HepG2 (cell line): Measurements from ENCODE around the gene RNU1-2. TPM values are rescaled to one million over a fixed set of nuclear protein-coding genes. Genes with fewer than 3 reads are reported as not detected.

Experiments used
- DRAP1 ChIP-seq: IDR thresholded peaks from 2 replicates; pipeline ENCODE4 v1.6.1; 2016; ENCODE audit warnings: missing genetic modification reagents, missing compliant biosample characterization
- E2F5 ChIP-seq: sonication (generic); formaldehyde crosslinking; conservative IDR thresholded peaks from 2 replicates; pipeline ENCODE4 v1.4.0; 2020; ENCODE audit warnings: missing genetic modification reagents
- EHMT2 ChIP-seq: fragments of 200-600 bp; sonication (generic); IDR thresholded peaks from 2 replicates; pipeline ENCODE4 v1.7.0; 2017; ENCODE audit warnings: antibody characterized with exemption, low read depth, low read length, borderline replicate concordance
- ERF ChIP-seq: IDR thresholded peaks from 2 replicates; pipeline ENCODE4 v1.6.1; 2018; ENCODE audit warnings: missing biosample characterization, missing genetic modification reagents
- ETV5 ChIP-seq: IDR thresholded peaks from 2 replicates; pipeline ENCODE4 v1.6.1; 2018; ENCODE audit warnings: missing biosample characterization, missing genetic modification reagents, inconsistent platforms, borderline replicate concordance
- FOXA1 ChIP-seq, 2 experiments: fragments of 450-650 bp in 1 of 2; sonication (generic) in 1 of 2; formaldehyde crosslinking in 1 of 2; IDR thresholded peaks; 2 replicates each; pipeline versions ENCODE4 v1.4.0 to v1.6.1; 2016 to 2020; ENCODE audit warnings: missing genetic modification reagents in 1 of 2
- FOXO1 ChIP-seq: sonication (generic); formaldehyde crosslinking; IDR thresholded peaks from 2 replicates; pipeline ENCODE4 v1.4.0; 2020; ENCODE audit warnings: missing genetic modification reagents
- GFI1 ChIP-seq: sonication (generic); formaldehyde crosslinking; IDR thresholded peaks from 2 replicates; pipeline ENCODE4 v1.5.0; 2020; ENCODE audit warnings: missing genetic modification reagents, mild to moderate bottlenecking, borderline replicate concordance
- HNF1B ChIP-seq: sonication (generic); formaldehyde crosslinking; IDR thresholded peaks from 2 replicates; pipeline ENCODE4 v1.5.1; 2020; ENCODE audit warnings: mild to moderate bottlenecking, moderate library complexity, missing genetic modification reagents
- KDM4B ChIP-seq: sonication (generic); formaldehyde crosslinking; IDR thresholded peaks from 2 replicates; pipeline ENCODE4 v1.4.0; 2020; ENCODE audit warnings: missing genetic modification reagents
- LCORL ChIP-seq, 2 experiments: fragments of 450-650 bp in 1 of 2; sonication (generic) in 1 of 2; formaldehyde crosslinking in 1 of 2; IDR thresholded peaks; 2 replicates each; pipeline versions ENCODE4 v1.5.0 to v1.6.1; 2017 to 2020; ENCODE audit warnings: antibody characterized with exemption in 1 of 2, missing genetic modification reagents in 1 of 2
- NCOA1 ChIP-seq: sonication (generic); formaldehyde crosslinking; IDR thresholded peaks from 2 replicates; pipeline ENCODE4 v1.9.0; 2021; ENCODE audit warnings: missing genetic modification reagents
- NFE2 ChIP-seq: sonication (generic); formaldehyde crosslinking; IDR thresholded peaks from 2 replicates; pipeline ENCODE4 v1.4.0; 2020; ENCODE audit warnings: missing genetic modification reagents
- NFE2L1 ChIP-seq: sonication (generic); formaldehyde crosslinking; IDR thresholded peaks from 2 replicates; pipeline ENCODE4 v1.4.0; 2020; ENCODE audit warnings: missing genetic modification reagents, mild to moderate bottlenecking, borderline replicate concordance
- NRL ChIP-seq: sonication (generic); formaldehyde crosslinking; IDR thresholded peaks from 2 replicates; pipeline ENCODE4 v1.5.0; 2020; ENCODE audit warnings: missing genetic modification reagents, mild to moderate bottlenecking, moderate library complexity, borderline replicate concordance
- PATZ1 ChIP-seq: sonication (generic); formaldehyde crosslinking; IDR thresholded peaks from 2 replicates; pipeline ENCODE4 v1.4.0; 2020; ENCODE audit warnings: missing genetic modification reagents
- SOX5 ChIP-seq: IDR thresholded peaks from 2 replicates; pipeline ENCODE4 v1.6.1; 2016; ENCODE audit warnings: borderline replicate concordance
- U2AF2 ChIP-seq: fragments of 200-400 bp; formaldehyde crosslinking; IDR thresholded peaks from 2 replicates; pipeline ENCODE4 v1.6.1; 2017; ENCODE audit warnings: low read depth, mild to moderate bottlenecking, low read length
- ZFX ChIP-seq: sonication (generic); formaldehyde crosslinking; IDR thresholded peaks from 2 replicates; pipeline ENCODE4 v1.4.0; 2020; ENCODE audit warnings: mild to moderate bottlenecking, low read depth, missing genetic modification reagents, moderate library complexity
- ZGPAT ChIP-seq: IDR thresholded peaks from 2 replicates; pipeline ENCODE4 v1.6.1; 2016; ENCODE audit warnings: mild to moderate bottlenecking
- ZNF17 ChIP-seq: sonication (generic); formaldehyde crosslinking; IDR thresholded peaks from 2 replicates; pipeline ENCODE4 v1.5.0; 2020; ENCODE audit warnings: mild to moderate bottlenecking, missing genetic modification reagents
- ZNF484 ChIP-seq: sonication (generic); formaldehyde crosslinking; IDR thresholded peaks from 2 replicates; pipeline ENCODE4 v1.5.1; 2020; ENCODE audit warnings: mild to moderate bottlenecking, low read depth, missing genetic modification reagents, borderline replicate concordance
- ZNF496 ChIP-seq: sonication (generic); formaldehyde crosslinking; IDR thresholded peaks from 2 replicates; pipeline ENCODE4 v1.8.1; 2023; ENCODE audit warnings: mild to moderate bottlenecking, moderate library complexity, missing genetic modification reagents; ENCODE audit not compliant: insufficient replicate concordance
- polyA plus RNA-seq, 8 experiments: library from polyadenylated mRNA; depleted of rRNA in 3 of 8; stranded (reverse) in 7 of 8; unstranded in 1 of 8; fragments of >200 nt; fragmentation: Illumina TruSeq in 4 of 8; extraction: Trizol in 4 of 8; gene quantifications; 2 replicates each; pipeline versions ENCODE4 v1.2.1 to v1.2.3, GENCODE V29; 2011 to 2016; ENCODE audit warnings: low read depth in 4 of 8, missing spikeins in 1 of 8, mixed read lengths in 1 of 8; ENCODE audit not compliant: insufficient read depth in 1 of 8
- total RNA-seq, 5 experiments: library from RNA; depleted of rRNA; stranded (reverse); fragments of >200 nt; fragmentation: Illumina TruSeq; extraction: Trizol; gene quantifications; 2 replicates each; pipeline ENCODE4 v1.2.3, GENCODE V29; 2016; ENCODE audit warnings: low read depth in 1 of 5

Gene RNU1-2
- total and polyA plus RNA-seq, 2 of the 13 experiments (the other 11 are each of a cell fraction or from before 2014, with no cell fraction given), result under 0.01 to 11,018 TPM

- no peak for TF ChIP-seq ETV5
- TF ChIP-seq SOX5 (CRISPR knock-in tag), result no peak
- no peak for TF ChIP-seq EHMT2
- no peak for TF ChIP-seq E2F5 (CRISPR knock-in tag)
- no peak for TF ChIP-seq U2AF2
- TF ChIP-seq DRAP1 (CRISPR knock-in tag), result no peak
- TF ChIP-seq ZNF484 (CRISPR knock-in tag), result no peak
- peak; percentile 67; the same call in 1 of the 2 replicates for TF ChIP-seq HNF1B (CRISPR knock-in tag)
- no peak for TF ChIP-seq ZNF17 (CRISPR knock-in tag)
- TF ChIP-seq NRL, result 0 out of 2 replicates have a peak, but pooled peaks have one; percentile 26
- TF ChIP-seq ERF, result no peak
- TF ChIP-seq ZGPAT (CRISPR knock-in tag), result no peak
- TF ChIP-seq NCOA1, result no peak
- TF ChIP-seq FOXA1 (IDR thresholded peaks at IDR 0.05), result no peak
- no peak for TF ChIP-seq FOXA1 (CRISPR knock-in tag; IDR thresholded peaks at IDR 0.05)
- TF ChIP-seq ZFX, result peak; percentile 39; the same call in 1 of the 2 replicates
- TF ChIP-seq NFE2 (CRISPR knock-in tag), result no peak
- peak; percentile 93 for TF ChIP-seq PATZ1 (CRISPR knock-in tag)
- TF ChIP-seq LCORL (IDR thresholded peaks at IDR 0.05), result no peak
- TF ChIP-seq LCORL (CRISPR knock-in tag; IDR thresholded peaks at IDR 0.05), result no peak; the same call in 1 of the 2 replicates
- TF ChIP-seq NFE2L1, result no peak
- no peak for TF ChIP-seq ZNF496 (CRISPR knock-in tag)
- TF ChIP-seq KDM4B (CRISPR knock-in tag), result no peak
- TF ChIP-seq GFI1 (CRISPR knock-in tag), result no peak
- no peak for TF ChIP-seq FOXO1
Measured at GRCh38 chr1:16904560-16905109, 8.9 kb downstream of the RNU1-2 start (continued).
